GM12878 (cell line): ENCODE results near the gene UNK. TPM values are rescaled to one million over a fixed set of nuclear protein-coding genes. Genes with fewer than 3 reads are reported as not detected.

Source experiments
- CTCF ChIP-seq, 3 experiments: IDR thresholded peaks in 2 of 3; conservative IDR thresholded peaks in 1 of 3; 2 replicates each; pipeline ENCODE4 v1.5.1; 2011; ENCODE audit warnings: low read depth in 3 of 3, low read length in 3 of 3, mild to moderate bottlenecking in 3 of 3, control low read depth in 2 of 3, moderate library complexity in 2 of 3, inconsistent platforms in 1 of 3, mixed read lengths in 1 of 3; ENCODE audit not compliant: control insufficient read depth in 2 of 3, insufficient read depth in 1 of 3; ENCODE audit errors: extremely low read depth in 1 of 3
- E4F1 ChIP-seq: fragments of 450-650 bp; IDR thresholded peaks from 2 replicates; pipeline ENCODE4 v1.6.1; 2018; ENCODE audit warnings: borderline replicate concordance, mild to moderate bottlenecking; ENCODE audit not compliant: partially characterized antibody
- EZH2 ChIP-seq: IDR thresholded peaks from 2 replicates; pipeline ENCODE4 v1.6.1; 2012; ENCODE audit warnings: low read depth, mild to moderate bottlenecking, control low read depth, inconsistent platforms, low read length, borderline replicate concordance; ENCODE audit not compliant: control insufficient read depth
- GATAD2B ChIP-seq: fragments of 450-650 bp; conservative IDR thresholded peaks from 2 replicates; pipeline ENCODE4 v1.6.1; 2017; ENCODE audit warnings: low read depth, mild to moderate bottlenecking, moderate library complexity
- HDAC6 ChIP-seq: fragments of 200-600 bp; sonication (generic); IDR thresholded peaks from one replicate; pipeline ENCODE4 v1.8.0; 2017; ENCODE audit warnings: antibody characterized with exemption; ENCODE audit not compliant: unreplicated experiment
- JUND ChIP-seq: IDR thresholded peaks from 2 replicates; pipeline ENCODE4 v1.6.1; 2012; ENCODE audit warnings: low read depth, mild to moderate bottlenecking, low read length, improper control_type of control experiment, moderate library complexity
- MTA2 ChIP-seq: fragments of 450-650 bp; IDR thresholded peaks from 2 replicates; pipeline ENCODE4 v1.6.1; 2016; ENCODE audit warnings: low read depth, mild to moderate bottlenecking, moderate library complexity
- NBN ChIP-seq: fragments of 450-650 bp; IDR thresholded peaks from 2 replicates; pipeline ENCODE4 v1.6.1; 2016
- PAX5 ChIP-seq: IDR thresholded peaks from 2 replicates; pipeline ENCODE4 v1.6.1; 2011; ENCODE audit warnings: low read depth, low read length, borderline replicate concordance
- PAX8 ChIP-seq: fragments of 450-650 bp; IDR thresholded peaks from 2 replicates; pipeline ENCODE4 v1.6.1; 2017; ENCODE audit warnings: mild to moderate bottlenecking, moderate library complexity
- PBX3 ChIP-seq: IDR thresholded peaks from 2 replicates; pipeline ENCODE4 v1.6.1; 2011; ENCODE audit warnings: mild to moderate bottlenecking, low read depth, low read length, moderate library complexity; ENCODE audit not compliant: insufficient replicate concordance
- TAF1 ChIP-seq: IDR thresholded peaks from 2 replicates; pipeline ENCODE4 v1.6.1; 2011; ENCODE audit warnings: mild to moderate bottlenecking, low read depth, low read length, borderline replicate concordance
- ZBED1 ChIP-seq: IDR thresholded peaks from 2 replicates; pipeline ENCODE4 v1.6.1; 2016; ENCODE audit warnings: borderline replicate concordance
- polyA plus RNA-seq, 11 experiments: library from polyadenylated mRNA; depleted of rRNA in 4 of 11; unstranded in 6 of 11; stranded (reverse) in 5 of 11; fragments of >200 nt; fragmentation: Nextera tagmentation in 4 of 11; fragmentation: Illumina TruSeq in 1 of 11; extraction: Ambion mirVana in 4 of 11; extraction: Trizol in 1 of 11; gene quantifications; 1 replicate in 1 of 11; 2 replicates in 10 of 11; pipeline versions ENCODE4 v1.2.1 to v1.2.3, GENCODE V29; 2011 to 2016; ENCODE audit warnings: inconsistent platforms in 2 of 11, missing spikeins in 2 of 11, low read depth in 1 of 11
- total RNA-seq, 4 experiments: library from RNA; depleted of rRNA in 3 of 4; stranded (reverse); fragments of >200 nt in 3 of 4; fragmentation: Illumina TruSeq in 1 of 4; extraction: Trizol in 1 of 4; gene quantifications; 2 replicates each; pipeline versions ENCODE4 v1.2.1 to v1.2.3, GENCODE V29; 2013 to 2021
- TF ChIP-seq, protein P1 (sequence below): fragments of 450-650 bp; IDR thresholded peaks from 2 replicates; pipeline ENCODE4 v1.6.1; 2018; ENCODE audit warnings: mild to moderate bottlenecking, low read depth, moderate library complexity; ENCODE audit not compliant: partially characterized antibody
- TF ChIP-seq, protein P2 (sequence below): IDR thresholded peaks from 2 replicates; pipeline ENCODE4 v1.6.1; 2012; ENCODE audit warnings: low read depth, low read length, improper control_type of control experiment
- TF ChIP-seq, protein P3 (sequence below): IDR thresholded peaks from 2 replicates; pipeline ENCODE4 v1.6.1; 2011; ENCODE audit warnings: borderline replicate concordance, low read depth, mild to moderate bottlenecking, moderate library complexity, mixed read lengths, low read length; ENCODE audit not compliant: insufficient read depth; ENCODE audit errors: extremely low read length
- TF ChIP-seq, protein P4 (sequence below): fragments of 450-650 bp; IDR thresholded peaks from 2 replicates; pipeline ENCODE4 v1.6.1; 2017; ENCODE audit warnings: low read depth, mild to moderate bottlenecking, moderate library complexity

The UNK gene
- total and polyA plus RNA-seq, 10 of the 15 experiments (the other 5 are each of a cell fraction or from before 2014, with no cell fraction given) = 8.9 to 34.5 (median 27.3) TPM

GRCh38 chr17:75845058-75845711, 60.6 kb downstream of the UNK start (continued):
- TF ChIP-seq, protein P1, sequence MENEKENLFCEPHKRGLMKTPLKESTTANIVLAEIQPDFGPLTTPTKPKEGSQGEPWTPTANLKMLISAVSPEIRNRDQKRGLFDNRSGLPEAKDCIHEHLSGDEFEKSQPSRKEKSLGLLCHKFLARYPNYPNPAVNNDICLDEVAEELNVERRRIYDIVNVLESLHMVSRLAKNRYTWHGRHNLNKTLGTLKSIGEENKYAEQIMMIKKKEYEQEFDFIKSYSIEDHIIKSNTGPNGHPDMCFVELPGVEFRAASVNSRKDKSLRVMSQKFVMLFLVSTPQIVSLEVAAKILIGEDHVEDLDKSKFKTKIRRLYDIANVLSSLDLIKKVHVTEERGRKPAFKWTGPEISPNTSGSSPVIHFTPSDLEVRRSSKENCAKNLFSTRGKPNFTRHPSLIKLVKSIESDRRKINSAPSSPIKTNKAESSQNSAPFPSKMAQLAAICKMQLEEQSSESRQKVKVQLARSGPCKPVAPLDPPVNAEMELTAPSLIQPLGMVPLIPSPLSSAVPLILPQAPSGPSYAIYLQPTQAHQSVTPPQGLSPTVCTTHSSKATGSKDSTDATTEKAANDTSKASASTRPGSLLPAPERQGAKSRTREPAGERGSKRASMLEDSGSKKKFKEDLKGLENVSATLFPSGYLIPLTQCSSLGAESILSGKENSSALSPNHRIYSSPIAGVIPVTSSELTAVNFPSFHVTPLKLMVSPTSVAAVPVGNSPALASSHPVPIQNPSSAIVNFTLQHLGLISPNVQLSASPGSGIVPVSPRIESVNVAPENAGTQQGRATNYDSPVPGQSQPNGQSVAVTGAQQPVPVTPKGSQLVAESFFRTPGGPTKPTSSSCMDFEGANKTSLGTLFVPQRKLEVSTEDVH = no peak
- peak; percentile 63 for TF ChIP-seq PBX3
- TF ChIP-seq CTCF (IDR thresholded peaks at IDR 0.05 in 2 of 3, conservative IDR thresholded peaks at IDR 0.05 in 1 of 3; ENCODE audit: control insufficient read depth in 2 of 3, extremely low read depth in 1 of 3, insufficient read depth in 1 of 3, low read depth in 3 of 3, low read length in 3 of 3) = peak; percentile 71 to 92 (median 89)
- TF ChIP-seq ZBED1 = no peak
- TF ChIP-seq E4F1 = no peak
- no peak for TF ChIP-seq PAX5
- TF ChIP-seq PAX8 = no peak
- TF ChIP-seq MTA2 = peak; percentile 35; the same call in 1 of the 2 replicates
- TF ChIP-seq, protein P2, sequence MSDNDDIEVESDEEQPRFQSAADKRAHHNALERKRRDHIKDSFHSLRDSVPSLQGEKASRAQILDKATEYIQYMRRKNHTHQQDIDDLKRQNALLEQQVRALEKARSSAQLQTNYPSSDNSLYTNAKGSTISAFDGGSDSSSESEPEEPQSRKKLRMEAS = peak; percentile 53; the same call in 1 of the 2 replicates
- 0 out of 2 replicates have a peak, but pooled peaks have one; percentile 20 for TF ChIP-seq TAF1
- TF ChIP-seq, protein P3, sequence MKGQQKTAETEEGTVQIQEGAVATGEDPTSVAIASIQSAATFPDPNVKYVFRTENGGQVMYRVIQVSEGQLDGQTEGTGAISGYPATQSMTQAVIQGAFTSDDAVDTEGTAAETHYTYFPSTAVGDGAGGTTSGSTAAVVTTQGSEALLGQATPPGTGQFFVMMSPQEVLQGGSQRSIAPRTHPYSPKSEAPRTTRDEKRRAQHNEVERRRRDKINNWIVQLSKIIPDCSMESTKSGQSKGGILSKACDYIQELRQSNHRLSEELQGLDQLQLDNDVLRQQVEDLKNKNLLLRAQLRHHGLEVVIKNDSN = peak; percentile 76
- TF ChIP-seq NBN = peak; percentile 93
- TF ChIP-seq, protein P4, sequence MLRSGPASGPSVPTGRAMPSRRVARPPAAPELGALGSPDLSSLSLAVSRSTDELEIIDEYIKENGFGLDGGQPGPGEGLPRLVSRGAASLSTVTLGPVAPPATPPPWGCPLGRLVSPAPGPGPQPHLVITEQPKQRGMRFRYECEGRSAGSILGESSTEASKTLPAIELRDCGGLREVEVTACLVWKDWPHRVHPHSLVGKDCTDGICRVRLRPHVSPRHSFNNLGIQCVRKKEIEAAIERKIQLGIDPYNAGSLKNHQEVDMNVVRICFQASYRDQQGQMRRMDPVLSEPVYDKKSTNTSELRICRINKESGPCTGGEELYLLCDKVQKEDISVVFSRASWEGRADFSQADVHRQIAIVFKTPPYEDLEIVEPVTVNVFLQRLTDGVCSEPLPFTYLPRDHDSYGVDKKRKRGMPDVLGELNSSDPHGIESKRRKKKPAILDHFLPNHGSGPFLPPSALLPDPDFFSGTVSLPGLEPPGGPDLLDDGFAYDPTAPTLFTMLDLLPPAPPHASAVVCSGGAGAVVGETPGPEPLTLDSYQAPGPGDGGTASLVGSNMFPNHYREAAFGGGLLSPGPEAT = peak; percentile 62; the same call in 1 of the 2 replicates
- TF ChIP-seq JUND = no peak
- TF ChIP-seq HDAC6 = no peak
- no peak for TF ChIP-seq EZH2
- TF ChIP-seq GATAD2B = peak; percentile 96
